ENCODE results near the gene SNX25. TPM values are rescaled to one million over a fixed set of nuclear protein-coding genes. Genes with fewer than 3 reads are reported as not detected.
"Not testable (repeated sequence)": the region's sequence is repeated elsewhere in the genome, so short reads cannot be mapped to it uniquely, and the experiment has no call there.

The SNX25 gene
- polyA plus RNA-seq, 1 donor from 2014 or later: 6.4 TPM

DNA sequence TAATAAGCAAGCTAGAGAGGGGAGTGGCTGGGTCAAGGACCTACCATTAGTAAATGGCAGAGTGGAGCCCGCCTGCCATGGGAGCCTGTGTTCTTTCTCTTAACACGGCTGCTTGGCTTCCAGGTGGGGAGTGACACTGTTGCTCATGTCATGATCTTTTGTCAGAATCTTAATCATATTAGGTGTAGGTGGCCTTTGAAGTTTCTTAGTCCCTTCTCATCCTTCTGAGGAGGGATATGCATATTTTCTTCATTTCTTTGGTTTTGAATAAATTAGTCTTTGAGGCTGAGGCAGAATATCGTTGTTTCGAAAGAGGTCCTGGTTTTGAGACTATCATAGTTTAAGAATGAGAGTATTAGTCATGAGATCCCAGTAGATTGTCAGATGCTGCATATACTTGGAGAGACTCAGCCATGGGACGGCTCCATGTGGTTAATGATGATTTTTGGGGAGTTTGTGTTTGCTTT, 28.9 kb downstream of the SNX25 start:
- Histone ChIP-seq H2AFZ (ENCODE audit: low read depth, low read length) (no peak overlapping the region), H3K9ac (ENCODE audit: low read length) (no peak overlapping the region), H3K9me3 (ENCODE audit: low read length) (no peaks in the 10 kb centered on the region), H3K4me2 (ENCODE audit: low read length) (no peak overlapping the region), H3F3A (ENCODE audit: insufficient read depth, low read length, poor library complexity, severe bottlenecking) (no peaks in the 10 kb centered on the region), H3K9me2 (ENCODE audit: insufficient read depth, low read length) (no peaks in the 10 kb centered on the region), H3K27me3 (ENCODE audit: insufficient read depth, low read depth, low read length) (no peaks in the 10 kb centered on the region), H3K4me3 (ENCODE audit: low read length) (no peak overlapping the region), H4K20me1 (ENCODE audit: insufficient read depth) (no peaks in the 10 kb centered on the region), H3K36me3 (ENCODE audit: insufficient read depth, low read length) (no peaks in the 10 kb centered on the region), H3K27ac (ENCODE audit: low read length) (no peak overlapping the region), H3K79me2 (replicated peaks; ENCODE audit: insufficient read depth, low read length) (no peaks in the 10 kb centered on the region)
- no peak for TF ChIP-seq EZH2 (IDR thresholded peaks at IDR 0.05; ENCODE audit: borderline replicate concordance, insufficient read depth, low read length, poor library complexity, severe bottlenecking)
- TF ChIP-seq POLR2AphosphoS5 (IDR thresholded peaks at IDR 0.05): no peak
- no peak for TF ChIP-seq RAD21 (conservative IDR thresholded peaks at IDR 0.05)
- TF ChIP-seq TAF1 (IDR thresholded peaks at IDR 0.05; ENCODE audit: low read depth): no peak
- TF ChIP-seq SMC3 (conservative IDR thresholded peaks at IDR 0.05; ENCODE audit: poor library complexity): no peak
- TF ChIP-seq, protein P1, sequence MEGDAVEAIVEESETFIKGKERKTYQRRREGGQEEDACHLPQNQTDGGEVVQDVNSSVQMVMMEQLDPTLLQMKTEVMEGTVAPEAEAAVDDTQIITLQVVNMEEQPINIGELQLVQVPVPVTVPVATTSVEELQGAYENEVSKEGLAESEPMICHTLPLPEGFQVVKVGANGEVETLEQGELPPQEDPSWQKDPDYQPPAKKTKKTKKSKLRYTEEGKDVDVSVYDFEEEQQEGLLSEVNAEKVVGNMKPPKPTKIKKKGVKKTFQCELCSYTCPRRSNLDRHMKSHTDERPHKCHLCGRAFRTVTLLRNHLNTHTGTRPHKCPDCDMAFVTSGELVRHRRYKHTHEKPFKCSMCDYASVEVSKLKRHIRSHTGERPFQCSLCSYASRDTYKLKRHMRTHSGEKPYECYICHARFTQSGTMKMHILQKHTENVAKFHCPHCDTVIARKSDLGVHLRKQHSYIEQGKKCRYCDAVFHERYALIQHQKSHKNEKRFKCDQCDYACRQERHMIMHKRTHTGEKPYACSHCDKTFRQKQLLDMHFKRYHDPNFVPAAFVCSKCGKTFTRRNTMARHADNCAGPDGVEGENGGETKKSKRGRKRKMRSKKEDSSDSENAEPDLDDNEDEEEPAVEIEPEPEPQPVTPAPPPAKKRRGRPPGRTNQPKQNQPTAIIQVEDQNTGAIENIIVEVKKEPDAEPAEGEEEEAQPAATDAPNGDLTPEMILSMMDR (IDR thresholded peaks at IDR 0.05; ENCODE audit: poor library complexity, severe bottlenecking): no peak
- TF ChIP-seq MXI1 (conservative IDR thresholded peaks at IDR 0.05; ENCODE audit: poor library complexity, severe bottlenecking): no peak
- TF ChIP-seq, protein P2, sequence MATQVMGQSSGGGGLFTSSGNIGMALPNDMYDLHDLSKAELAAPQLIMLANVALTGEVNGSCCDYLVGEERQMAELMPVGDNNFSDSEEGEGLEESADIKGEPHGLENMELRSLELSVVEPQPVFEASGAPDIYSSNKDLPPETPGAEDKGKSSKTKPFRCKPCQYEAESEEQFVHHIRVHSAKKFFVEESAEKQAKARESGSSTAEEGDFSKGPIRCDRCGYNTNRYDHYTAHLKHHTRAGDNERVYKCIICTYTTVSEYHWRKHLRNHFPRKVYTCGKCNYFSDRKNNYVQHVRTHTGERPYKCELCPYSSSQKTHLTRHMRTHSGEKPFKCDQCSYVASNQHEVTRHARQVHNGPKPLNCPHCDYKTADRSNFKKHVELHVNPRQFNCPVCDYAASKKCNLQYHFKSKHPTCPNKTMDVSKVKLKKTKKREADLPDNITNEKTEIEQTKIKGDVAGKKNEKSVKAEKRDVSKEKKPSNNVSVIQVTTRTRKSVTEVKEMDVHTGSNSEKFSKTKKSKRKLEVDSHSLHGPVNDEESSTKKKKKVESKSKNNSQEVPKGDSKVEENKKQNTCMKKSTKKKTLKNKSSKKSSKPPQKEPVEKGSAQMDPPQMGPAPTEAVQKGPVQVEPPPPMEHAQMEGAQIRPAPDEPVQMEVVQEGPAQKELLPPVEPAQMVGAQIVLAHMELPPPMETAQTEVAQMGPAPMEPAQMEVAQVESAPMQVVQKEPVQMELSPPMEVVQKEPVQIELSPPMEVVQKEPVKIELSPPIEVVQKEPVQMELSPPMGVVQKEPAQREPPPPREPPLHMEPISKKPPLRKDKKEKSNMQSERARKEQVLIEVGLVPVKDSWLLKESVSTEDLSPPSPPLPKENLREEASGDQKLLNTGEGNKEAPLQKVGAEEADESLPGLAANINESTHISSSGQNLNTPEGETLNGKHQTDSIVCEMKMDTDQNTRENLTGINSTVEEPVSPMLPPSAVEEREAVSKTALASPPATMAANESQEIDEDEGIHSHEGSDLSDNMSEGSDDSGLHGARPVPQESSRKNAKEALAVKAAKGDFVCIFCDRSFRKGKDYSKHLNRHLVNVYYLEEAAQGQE (IDR thresholded peaks at IDR 0.05; ENCODE audit: borderline replicate concordance): no peak

DNA sequence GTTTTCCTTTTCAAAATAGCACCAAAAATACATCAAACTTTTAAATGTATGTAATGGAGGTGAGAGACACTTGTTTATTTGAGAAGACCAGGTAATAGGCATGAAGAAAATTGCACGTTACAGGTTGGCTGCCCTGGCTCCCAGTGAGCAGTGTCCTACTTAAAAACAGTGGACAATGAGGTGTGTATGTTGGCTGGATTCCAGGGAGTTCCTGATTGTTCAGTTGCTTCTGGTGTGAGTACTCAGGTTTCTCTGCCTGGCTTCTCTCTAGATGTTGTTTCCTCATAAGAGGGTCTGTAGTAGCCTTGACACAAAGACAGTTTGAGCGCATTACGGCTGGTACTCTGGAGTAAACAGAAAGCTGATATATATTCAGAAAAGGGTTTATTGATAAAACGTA, 29.4 kb downstream of the SNX25 start:
- Histone ChIP-seq H3K36me3 (ENCODE audit: insufficient read depth, low read length) (no peaks in the 10 kb centered on the region), H3K4me3 (ENCODE audit: low read length) (no peak overlapping the region), H3K9ac (ENCODE audit: low read length) (no peak overlapping the region), H3K79me2 (replicated peaks; ENCODE audit: insufficient read depth, low read length) (no peaks in the 10 kb centered on the region), H4K20me1 (ENCODE audit: insufficient read depth) (no peaks in the 10 kb centered on the region), H3F3A (ENCODE audit: insufficient read depth, low read length, poor library complexity, severe bottlenecking) (no peaks in the 10 kb centered on the region), H2AFZ (ENCODE audit: low read depth, low read length) (no peak overlapping the region), H3K27ac (ENCODE audit: low read length) (no peak overlapping the region), H3K9me2 (ENCODE audit: insufficient read depth, low read length) (no peaks in the 10 kb centered on the region), H3K9me3 (ENCODE audit: low read length) (no peaks in the 10 kb centered on the region), H3K27me3 (ENCODE audit: insufficient read depth, low read depth, low read length) (no peaks in the 10 kb centered on the region), H3K4me2 (ENCODE audit: low read length) (no peak overlapping the region)
- TF ChIP-seq RAD21 (conservative IDR thresholded peaks at IDR 0.05) (no peak), TAF1 (IDR thresholded peaks at IDR 0.05; ENCODE audit: low read depth) (no peak), POLR2AphosphoS5 (IDR thresholded peaks at IDR 0.05) (no peak), EP300 (conservative IDR thresholded peaks at IDR 0.05; ENCODE audit: poor library complexity, severe bottlenecking) (no peak), SMC3 (conservative IDR thresholded peaks at IDR 0.05; ENCODE audit: poor library complexity) (no peak), EZH2 (IDR thresholded peaks at IDR 0.05; ENCODE audit: borderline replicate concordance, insufficient read depth, low read length, poor library complexity, severe bottlenecking) (no peak), MXI1 (conservative IDR thresholded peaks at IDR 0.05; ENCODE audit: poor library complexity, severe bottlenecking) (no peak)
- TF ChIP-seq, protein P1 (IDR thresholded peaks at IDR 0.05; ENCODE audit: poor library complexity, severe bottlenecking): no peak
- TF ChIP-seq, protein P2 (IDR thresholded peaks at IDR 0.05; ENCODE audit: borderline replicate concordance): no peak

- H3K9me2 ChIP-seq (ENCODE audit: insufficient read depth, low read length); H3K4me3 ChIP-seq (ENCODE audit: low read length); H3K27ac ChIP-seq (ENCODE audit: low read length); H3K4me2 ChIP-seq (ENCODE audit: low read length); H3K9ac ChIP-seq (ENCODE audit: low read length); H4K20me1 ChIP-seq (ENCODE audit: insufficient read depth); H3K9me3 ChIP-seq (ENCODE audit: low read length); H3K27me3 ChIP-seq (ENCODE audit: insufficient read depth, low read depth, low read length); H2AFZ ChIP-seq (ENCODE audit: low read depth, low read length); H3F3A ChIP-seq (ENCODE audit: insufficient read depth, low read length, poor library complexity, severe bottlenecking); H3K79me2 ChIP-seq (replicated peaks; ENCODE audit: insufficient read depth, low read length); H3K36me3 ChIP-seq (ENCODE audit: insufficient read depth, low read length): not testable (repeated sequence)
These were observed 31.1 kb downstream of the SNX25 start for GRCh38 chr4:185240486-185240885.

Data from neural cell (in vitro differentiated cells).